ENCODE measurements around the gene CNN1. TPM values are rescaled to one million over a fixed set of nuclear protein-coding genes. Genes with fewer than 3 reads are reported as not detected.
A peak's percentile ranks its signal among the peaks of the same experiment; 100 is the strongest.

CNN1 gene
- total and polyA plus RNA-seq, 2 experiments from 2014 or later = 13.3 to 20.9 TPM

- Mint-ChIP-seq H3K4me1 (peaks cover 23% of the 10 kb centered on the region), H3K27ac (peak overlapping the region; percentile 77; the same call in 1 of the 2 replicates), H3K9me3 (no peaks in the 10 kb centered on the region), H3K4me3 (peak overlapping the region; percentile 61), H3K36me3 (ENCODE audit: low read depth) (no peaks in the 10 kb centered on the region), H3K27me3 (ENCODE audit: insufficient read depth, low read depth, poor library complexity) (peaks cover 19% of the 10 kb centered on the region)
- Histone ChIP-seq H3K4me1 (ENCODE audit: insufficient read depth) (peaks cover 18% of the 10 kb centered on the region), H3K4me3 (peak overlapping the region; percentile 63), H3K27me3 (ENCODE audit: insufficient read depth) (no peaks in the 10 kb centered on the region), H2AFZ (peak overlapping the region; percentile 56; the same call in 1 of the 2 replicates), H3K79me2 (replicated peaks; ENCODE audit: insufficient read depth) (no peaks in the 10 kb centered on the region), H3K9me2 (ENCODE audit: insufficient read depth) (no peaks in the 10 kb centered on the region), H3F3A (replicated peaks; ENCODE audit: low read depth) (peaks cover 9% of the 10 kb centered on the region; the same call in 1 of the 2 replicates), H3K27ac (ENCODE audit: low read depth) (0 out of 2 replicates have a peak overlapping the region, but pooled peaks have one; percentile 32), H3K36me3 (ENCODE audit: insufficient read depth) (no peaks in the 10 kb centered on the region), H4K20me1 (replicated peaks; ENCODE audit: insufficient read depth) (no peaks in the 10 kb centered on the region), H3K4me2 (peak overlapping the region; percentile 90)
- ATAC-seq (peak; percentile 75), DNase-seq (ENCODE audit: low spot score) (peak; percentile 70)
- no peak for TF ChIP-seq NANOG (IDR thresholded peaks at IDR 0.05; ENCODE audit: borderline replicate concordance)
- TF ChIP-seq CREB1 (CRISPR knock-in tag; IDR thresholded peaks at IDR 0.05; ENCODE audit: low read depth) = peak; percentile 26; the same call in 1 of the 2 replicates
- TF ChIP-seq, protein P1, sequence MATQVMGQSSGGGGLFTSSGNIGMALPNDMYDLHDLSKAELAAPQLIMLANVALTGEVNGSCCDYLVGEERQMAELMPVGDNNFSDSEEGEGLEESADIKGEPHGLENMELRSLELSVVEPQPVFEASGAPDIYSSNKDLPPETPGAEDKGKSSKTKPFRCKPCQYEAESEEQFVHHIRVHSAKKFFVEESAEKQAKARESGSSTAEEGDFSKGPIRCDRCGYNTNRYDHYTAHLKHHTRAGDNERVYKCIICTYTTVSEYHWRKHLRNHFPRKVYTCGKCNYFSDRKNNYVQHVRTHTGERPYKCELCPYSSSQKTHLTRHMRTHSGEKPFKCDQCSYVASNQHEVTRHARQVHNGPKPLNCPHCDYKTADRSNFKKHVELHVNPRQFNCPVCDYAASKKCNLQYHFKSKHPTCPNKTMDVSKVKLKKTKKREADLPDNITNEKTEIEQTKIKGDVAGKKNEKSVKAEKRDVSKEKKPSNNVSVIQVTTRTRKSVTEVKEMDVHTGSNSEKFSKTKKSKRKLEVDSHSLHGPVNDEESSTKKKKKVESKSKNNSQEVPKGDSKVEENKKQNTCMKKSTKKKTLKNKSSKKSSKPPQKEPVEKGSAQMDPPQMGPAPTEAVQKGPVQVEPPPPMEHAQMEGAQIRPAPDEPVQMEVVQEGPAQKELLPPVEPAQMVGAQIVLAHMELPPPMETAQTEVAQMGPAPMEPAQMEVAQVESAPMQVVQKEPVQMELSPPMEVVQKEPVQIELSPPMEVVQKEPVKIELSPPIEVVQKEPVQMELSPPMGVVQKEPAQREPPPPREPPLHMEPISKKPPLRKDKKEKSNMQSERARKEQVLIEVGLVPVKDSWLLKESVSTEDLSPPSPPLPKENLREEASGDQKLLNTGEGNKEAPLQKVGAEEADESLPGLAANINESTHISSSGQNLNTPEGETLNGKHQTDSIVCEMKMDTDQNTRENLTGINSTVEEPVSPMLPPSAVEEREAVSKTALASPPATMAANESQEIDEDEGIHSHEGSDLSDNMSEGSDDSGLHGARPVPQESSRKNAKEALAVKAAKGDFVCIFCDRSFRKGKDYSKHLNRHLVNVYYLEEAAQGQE (IDR thresholded peaks at IDR 0.05; ENCODE audit: unreplicated experiment) = no peak
- no peak for TF ChIP-seq JUNB (IDR thresholded peaks at IDR 0.05; ENCODE audit: unreplicated experiment)
- no peak for TF ChIP-seq ETS1 (IDR thresholded peaks at IDR 0.05)
- TF ChIP-seq, protein P2, sequence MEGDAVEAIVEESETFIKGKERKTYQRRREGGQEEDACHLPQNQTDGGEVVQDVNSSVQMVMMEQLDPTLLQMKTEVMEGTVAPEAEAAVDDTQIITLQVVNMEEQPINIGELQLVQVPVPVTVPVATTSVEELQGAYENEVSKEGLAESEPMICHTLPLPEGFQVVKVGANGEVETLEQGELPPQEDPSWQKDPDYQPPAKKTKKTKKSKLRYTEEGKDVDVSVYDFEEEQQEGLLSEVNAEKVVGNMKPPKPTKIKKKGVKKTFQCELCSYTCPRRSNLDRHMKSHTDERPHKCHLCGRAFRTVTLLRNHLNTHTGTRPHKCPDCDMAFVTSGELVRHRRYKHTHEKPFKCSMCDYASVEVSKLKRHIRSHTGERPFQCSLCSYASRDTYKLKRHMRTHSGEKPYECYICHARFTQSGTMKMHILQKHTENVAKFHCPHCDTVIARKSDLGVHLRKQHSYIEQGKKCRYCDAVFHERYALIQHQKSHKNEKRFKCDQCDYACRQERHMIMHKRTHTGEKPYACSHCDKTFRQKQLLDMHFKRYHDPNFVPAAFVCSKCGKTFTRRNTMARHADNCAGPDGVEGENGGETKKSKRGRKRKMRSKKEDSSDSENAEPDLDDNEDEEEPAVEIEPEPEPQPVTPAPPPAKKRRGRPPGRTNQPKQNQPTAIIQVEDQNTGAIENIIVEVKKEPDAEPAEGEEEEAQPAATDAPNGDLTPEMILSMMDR (conservative IDR thresholded peaks at IDR 0.05; ENCODE audit: low read depth in 2 of 2) = no peak
- TF ChIP-seq STAT1 (IDR thresholded peaks at IDR 0.05; ENCODE audit: unreplicated experiment) = no peak
- no peak for TF ChIP-seq ZNF331 (CRISPR knock-in tag; IDR thresholded peaks at IDR 0.05; ENCODE audit: low read depth)
- peak; percentile 40; the same call in 1 of the 2 replicates for TF ChIP-seq POLR2AphosphoS5 (IDR thresholded peaks at IDR 0.05; ENCODE audit: low read depth)
- no peak for TF ChIP-seq EZH2 (IDR thresholded peaks at IDR 0.05; ENCODE audit: low read depth, unreplicated experiment)
- TF ChIP-seq ZNF114 (CRISPR knock-in tag; IDR thresholded peaks at IDR 0.05) = no peak
- TF ChIP-seq EZH2phosphoT487 (IDR thresholded peaks at IDR 0.05; ENCODE audit: unreplicated experiment) = no peak
- TF ChIP-seq, protein P3, sequence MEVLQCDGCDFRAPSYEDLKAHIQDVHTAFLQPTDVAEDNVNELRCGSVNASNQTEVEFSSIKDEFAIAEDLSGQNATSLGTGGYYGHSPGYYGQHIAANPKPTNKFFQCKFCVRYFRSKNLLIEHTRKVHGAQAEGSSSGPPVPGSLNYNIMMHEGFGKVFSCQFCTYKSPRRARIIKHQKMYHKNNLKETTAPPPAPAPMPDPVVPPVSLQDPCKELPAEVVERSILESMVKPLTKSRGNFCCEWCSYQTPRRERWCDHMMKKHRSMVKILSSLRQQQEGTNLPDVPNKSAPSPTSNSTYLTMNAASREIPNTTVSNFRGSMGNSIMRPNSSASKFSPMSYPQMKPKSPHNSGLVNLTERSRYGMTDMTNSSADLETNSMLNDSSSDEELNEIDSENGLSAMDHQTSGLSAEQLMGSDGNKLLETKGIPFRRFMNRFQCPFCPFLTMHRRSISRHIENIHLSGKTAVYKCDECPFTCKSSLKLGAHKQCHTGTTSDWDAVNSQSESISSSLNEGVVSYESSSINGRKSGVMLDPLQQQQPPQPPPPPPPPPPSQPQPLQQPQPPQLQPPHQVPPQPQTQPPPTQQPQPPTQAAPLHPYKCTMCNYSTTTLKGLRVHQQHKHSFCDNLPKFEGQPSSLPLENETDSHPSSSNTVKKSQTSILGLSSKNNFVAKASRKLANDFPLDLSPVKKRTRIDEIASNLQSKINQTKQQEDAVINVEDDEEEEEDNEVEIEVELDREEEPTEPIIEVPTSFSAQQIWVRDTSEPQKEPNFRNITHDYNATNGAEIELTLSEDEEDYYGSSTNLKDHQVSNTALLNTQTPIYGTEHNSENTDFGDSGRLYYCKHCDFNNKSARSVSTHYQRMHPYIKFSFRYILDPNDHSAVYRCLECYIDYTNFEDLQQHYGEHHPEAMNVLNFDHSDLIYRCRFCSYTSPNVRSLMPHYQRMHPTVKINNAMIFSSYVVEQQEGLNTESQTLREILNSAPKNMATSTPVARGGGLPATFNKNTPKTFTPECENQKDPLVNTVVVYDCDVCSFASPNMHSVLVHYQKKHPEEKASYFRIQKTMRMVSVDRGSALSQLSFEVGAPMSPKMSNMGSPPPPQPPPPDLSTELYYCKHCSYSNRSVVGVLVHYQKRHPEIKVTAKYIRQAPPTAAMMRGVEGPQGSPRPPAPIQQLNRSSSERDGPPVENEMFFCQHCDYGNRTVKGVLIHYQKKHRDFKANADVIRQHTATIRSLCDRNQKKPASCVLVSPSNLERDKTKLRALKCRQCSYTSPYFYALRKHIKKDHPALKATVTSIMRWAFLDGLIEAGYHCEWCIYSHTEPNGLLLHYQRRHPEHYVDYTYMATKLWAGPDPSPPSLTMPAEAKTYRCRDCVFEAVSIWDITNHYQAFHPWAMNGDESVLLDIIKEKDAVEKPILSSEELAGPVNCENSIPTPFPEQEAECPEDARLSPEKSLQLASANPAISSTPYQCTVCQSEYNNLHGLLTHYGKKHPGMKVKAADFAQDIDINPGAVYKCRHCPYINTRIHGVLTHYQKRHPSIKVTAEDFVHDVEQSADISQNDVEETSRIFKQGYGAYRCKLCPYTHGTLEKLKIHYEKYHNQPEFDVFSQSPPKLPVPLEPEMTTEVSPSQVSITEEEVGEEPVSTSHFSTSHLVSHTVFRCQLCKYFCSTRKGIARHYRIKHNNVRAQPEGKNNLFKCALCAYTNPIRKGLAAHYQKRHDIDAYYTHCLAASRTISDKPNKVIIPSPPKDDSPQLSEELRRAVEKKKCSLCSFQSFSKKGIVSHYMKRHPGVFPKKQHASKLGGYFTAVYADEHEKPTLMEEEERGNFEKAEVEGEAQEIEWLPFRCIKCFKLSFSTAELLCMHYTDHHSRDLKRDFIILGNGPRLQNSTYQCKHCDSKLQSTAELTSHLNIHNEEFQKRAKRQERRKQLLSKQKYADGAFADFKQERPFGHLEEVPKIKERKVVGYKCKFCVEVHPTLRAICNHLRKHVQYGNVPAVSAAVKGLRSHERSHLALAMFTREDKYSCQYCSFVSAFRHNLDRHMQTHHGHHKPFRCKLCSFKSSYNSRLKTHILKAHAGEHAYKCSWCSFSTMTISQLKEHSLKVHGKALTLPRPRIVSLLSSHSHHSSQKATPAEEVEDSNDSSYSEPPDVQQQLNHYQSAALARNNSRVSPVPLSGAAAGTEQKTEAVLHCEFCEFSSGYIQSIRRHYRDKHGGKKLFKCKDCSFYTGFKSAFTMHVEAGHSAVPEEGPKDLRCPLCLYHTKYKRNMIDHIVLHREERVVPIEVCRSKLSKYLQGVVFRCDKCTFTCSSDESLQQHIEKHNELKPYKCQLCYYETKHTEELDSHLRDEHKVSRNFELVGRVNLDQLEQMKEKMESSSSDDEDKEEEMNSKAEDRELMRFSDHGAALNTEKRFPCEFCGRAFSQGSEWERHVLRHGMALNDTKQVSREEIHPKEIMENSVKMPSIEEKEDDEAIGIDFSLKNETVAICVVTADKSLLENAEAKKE (CRISPR knock-in tag; IDR thresholded peaks at IDR 0.05) = no peak
Measured at GRCh38 chr19:11539495-11540365, 1.1 kb downstream of the CNN1 start.

Measured in GM23338 (cell line).